ENCODE data around the gene DOC2B. TPM values are rescaled to one million over a fixed set of nuclear protein-coding genes. Genes with fewer than 3 reads are reported as not detected.
"Not testable (repeated sequence)": the region's sequence is repeated elsewhere in the genome, so short reads cannot be mapped to it uniquely, and the experiment has no call there.

Gene DOC2B
- polyA plus RNA-seq, 3 donors: 0.02 to 0.19 TPM; not detected in 1

GRCh38 chr17:204427-205147 is 23.1 kb upstream of the DOC2B start:
- Histone ChIP-seq H3K27me3 (ENCODE audit: control insufficient read depth in 2 of 2, insufficient read depth in 2 of 2, low read length in 2 of 2) (peaks cover 0 to 15% of the 10 kb centered on the region in 2 donors), H3K36me3 (replicated peaks in 1 of 2; ENCODE audit: control insufficient read depth in 1 of 2, insufficient read depth in 2 of 2, low read length in 2 of 2) (no peaks in the 10 kb centered on the region), H3K4me2 (replicated peaks; ENCODE audit: extremely low read depth, low read length, poor library complexity, severe bottlenecking) (no peak overlapping the region), H3K4me1 (ENCODE audit: control insufficient read depth in 1 of 2, insufficient read depth in 2 of 2, low read length in 2 of 2) (no peaks in the 10 kb centered on the region), H3K9me3 (replicated peaks in 1 of 2; ENCODE audit: control insufficient read depth in 1 of 2, insufficient read depth in 1 of 2, low read length in 2 of 2) (peaks cover 0 to 10% of the 10 kb centered on the region in 2 donors), H3K4me3 (replicated peaks in 1 of 3; ENCODE audit: low read depth in 2 of 3, low read length in 3 of 3) (no peak overlapping the region), H2AFZ (ENCODE audit: insufficient read depth, low read depth, low read length, poor library complexity, severe bottlenecking) (no peak overlapping the region), H4K20me1 (ENCODE audit: insufficient read depth, low read length) (no peaks in the 10 kb centered on the region), H3K27ac (ENCODE audit: low read depth in 1 of 2, low read length in 2 of 2) (no peak overlapping the region), H3K9ac (ENCODE audit: insufficient read depth, low read length, poor library complexity, severe bottlenecking) (no peak overlapping the region), H3K79me2 (ENCODE audit: insufficient read depth, low read length) (no peaks in the 10 kb centered on the region)
- Mint-ChIP-seq H3K9me3 (peaks cover 4 to 31% (median 9%) of the 10 kb centered on the region in 7 donors), H3K27ac (no peak overlapping the region), H3K4me1 (peaks cover 3% of the 10 kb centered on the region), H3K4me3 (no peak overlapping the region), H3K36me3 (no peaks in the 10 kb centered on the region), H3K27me3 (ENCODE audit: low read depth in 3 of 3) (peaks cover 12 to 32% (median 18%) of the 10 kb centered on the region in 3 donors)
- TF ChIP-seq CTCF (IDR thresholded peaks at IDR 0.05): no peak
- intact Hi-C loops (cut with micrococcal nuclease): no loop called here
- no peak for DNase-seq
- WGBS (ENCODE audit: insufficient coverage): 71% methylated on average over 10 of the region's 11 CpGs

GRCh38 chr17:202501-202951 is 21.1 kb upstream of the DOC2B start:
- H3K4me1 Mint-ChIP-seq: peaks cover 3% of the 10 kb centered on the region
- 88% methylated on average over 21 of the region's 23 CpGs for WGBS (ENCODE audit: insufficient coverage)
- no peaks in the 10 kb centered on the region for H4K20me1 ChIP-seq (ENCODE audit: insufficient read depth, low read length)
- H3K27ac Mint-ChIP-seq: no peak overlapping the region
- peaks cover 0 to 5% of the 10 kb centered on the region in 2 donors for H3K27me3 ChIP-seq (ENCODE audit: control insufficient read depth in 2 of 2, insufficient read depth in 2 of 2, low read length in 2 of 2)
- no peak for DNase-seq
- no peak overlapping the region for H3K4me2 ChIP-seq (replicated peaks; ENCODE audit: extremely low read depth, low read length, poor library complexity, severe bottlenecking)
- peaks cover 0 to 17% of the 10 kb centered on the region in 2 donors for H3K9me3 ChIP-seq (replicated peaks in 1 of 2; ENCODE audit: control insufficient read depth in 1 of 2, insufficient read depth in 1 of 2, low read length in 2 of 2)
- H3K9me3 Mint-ChIP-seq: peaks cover 4 to 22% (median 9%) of the 10 kb centered on the region in 7 donors
- intact Hi-C loops (cut with micrococcal nuclease): no loop called here
- no peaks in the 10 kb centered on the region for H3K36me3 Mint-ChIP-seq
- H3K79me2 ChIP-seq (ENCODE audit: insufficient read depth, low read length): no peaks in the 10 kb centered on the region
- H2AFZ ChIP-seq (ENCODE audit: insufficient read depth, low read depth, low read length, poor library complexity, severe bottlenecking): no peak overlapping the region
- H3K36me3 ChIP-seq (replicated peaks in 1 of 2; ENCODE audit: control insufficient read depth in 1 of 2, insufficient read depth in 2 of 2, low read length in 2 of 2): no peaks in the 10 kb centered on the region
- no peak overlapping the region for H3K4me3 ChIP-seq (replicated peaks in 1 of 3; ENCODE audit: low read depth in 2 of 3, low read length in 3 of 3)
- no peak for TF ChIP-seq CTCF (IDR thresholded peaks at IDR 0.05)
- no peak overlapping the region for H3K27ac ChIP-seq (ENCODE audit: low read depth in 1 of 2, low read length in 2 of 2)
- H3K27me3 Mint-ChIP-seq (ENCODE audit: low read depth in 3 of 3): peaks cover 8 to 32% (median 14%) of the 10 kb centered on the region in 3 donors
- H3K4me1 ChIP-seq (ENCODE audit: control insufficient read depth in 1 of 2, insufficient read depth in 2 of 2, low read length in 2 of 2): no peaks in the 10 kb centered on the region
- no peak overlapping the region for H3K4me3 Mint-ChIP-seq
- no peak overlapping the region for H3K9ac ChIP-seq (ENCODE audit: insufficient read depth, low read length, poor library complexity, severe bottlenecking)

GRCh38 chr17:201736-202135 is 20.3 kb upstream of the DOC2B start:
- H3K79me2 ChIP-seq (ENCODE audit: insufficient read depth, low read length); DNase-seq; H2AFZ ChIP-seq (ENCODE audit: insufficient read depth, low read depth, low read length, poor library complexity, severe bottlenecking); H3K4me2 ChIP-seq (replicated peaks; ENCODE audit: extremely low read depth, low read length, poor library complexity, severe bottlenecking); H4K20me1 ChIP-seq (ENCODE audit: insufficient read depth, low read length); H3K4me3 Mint-ChIP-seq; H3K27ac Mint-ChIP-seq; H3K27ac ChIP-seq (ENCODE audit: low read depth in 1 of 2, low read length in 2 of 2); H3K36me3 Mint-ChIP-seq; H3K4me1 Mint-ChIP-seq; H3K4me3 ChIP-seq (replicated peaks in 1 of 3; ENCODE audit: low read depth in 2 of 3, low read length in 3 of 3); H3K4me1 ChIP-seq (ENCODE audit: control insufficient read depth in 1 of 2, insufficient read depth in 2 of 2, low read length in 2 of 2); intact Hi-C loops (cut with micrococcal nuclease); H3K9ac ChIP-seq (ENCODE audit: insufficient read depth, low read length, poor library complexity, severe bottlenecking); H3K36me3 ChIP-seq (replicated peaks in 1 of 2; ENCODE audit: control insufficient read depth in 1 of 2, insufficient read depth in 2 of 2, low read length in 2 of 2); H3K27me3 ChIP-seq (ENCODE audit: control insufficient read depth in 2 of 2, insufficient read depth in 2 of 2, low read length in 2 of 2): not testable (repeated sequence)
- Mint-ChIP-seq H3K9me3 (peaks cover 4 to 17% (median 7%) of the 10 kb centered on the region in 7 donors), H3K27me3 (ENCODE audit: low read depth in 3 of 3) (peaks cover 3 to 27% (median 11%) of the 10 kb centered on the region in 3 donors)
- WGBS (ENCODE audit: insufficient coverage): 88% methylated on average over 4 of the region's 13 CpGs
- H3K9me3 ChIP-seq (replicated peaks in 1 of 2; ENCODE audit: control insufficient read depth in 1 of 2, insufficient read depth in 1 of 2, low read length in 2 of 2): peaks cover 0 to 15% of the 10 kb centered on the region in 2 donors
